Measurements from ENCODE around the gene OCEL1.

Gene OCEL1

GRCh38 chr19:17255150-17255621 lies 29.2 kb downstream of the OCEL1 start:
- H3K9me2 ChIP-seq (replicated peaks; ENCODE audit: control insufficient read depth, low read length): no peaks in the 10 kb centered on the region
- no peaks in the 10 kb centered on the region for H3K27me3 ChIP-seq (ENCODE audit: control insufficient read depth, low read length)
- H3F3A ChIP-seq (ENCODE audit: control insufficient read depth, insufficient read depth): no peaks in the 10 kb centered on the region
- H3K4me3 ChIP-seq (ENCODE audit: low read length): no peak overlapping the region
- no peaks in the 10 kb centered on the region for H3K36me3 ChIP-seq (ENCODE audit: control insufficient read depth, low read length)
- H3K9me3 ChIP-seq (ENCODE audit: control insufficient read depth, insufficient read depth, low read length): no peaks in the 10 kb centered on the region
- no peaks in the 10 kb centered on the region for H3K79me2 ChIP-seq (ENCODE audit: control insufficient read depth, low read length)
- H3K4me2 ChIP-seq (ENCODE audit: low read length): no peak overlapping the region
- H3K4me1 ChIP-seq (ENCODE audit: control insufficient read depth, low read length): no peaks in the 10 kb centered on the region
- no peaks in the 10 kb centered on the region for H4K20me1 ChIP-seq (ENCODE audit: control insufficient read depth, insufficient read depth, low read depth, low read length)
- H3K27ac ChIP-seq (ENCODE audit: low read depth, low read length): no peak overlapping the region
- TF ChIP-seq EZH2phosphoT487 (IDR thresholded peaks at IDR 0.05; ENCODE audit: borderline replicate concordance, low read length): no peak
- TF ChIP-seq CTCF (IDR thresholded peaks at IDR 0.05; ENCODE audit: low read depth, low read length, poor library complexity, severe bottlenecking): no peak

- Histone ChIP-seq H3K27ac (ENCODE audit: low read depth, low read length) (no peak overlapping the region), H3K4me1 (ENCODE audit: control insufficient read depth, low read length) (peaks cover 8% of the 10 kb centered on the region), H3K4me2 (ENCODE audit: low read length) (no peak overlapping the region), H3K9me2 (replicated peaks; ENCODE audit: control insufficient read depth, low read length) (no peaks in the 10 kb centered on the region), H3K27me3 (ENCODE audit: control insufficient read depth, low read length) (no peaks in the 10 kb centered on the region), H3K36me3 (ENCODE audit: control insufficient read depth, low read length) (no peaks in the 10 kb centered on the region), H4K20me1 (ENCODE audit: control insufficient read depth, insufficient read depth, low read depth, low read length) (no peaks in the 10 kb centered on the region), H3K4me3 (ENCODE audit: low read length) (no peak overlapping the region), H3K9me3 (ENCODE audit: control insufficient read depth, insufficient read depth, low read length) (no peaks in the 10 kb centered on the region), H3F3A (ENCODE audit: control insufficient read depth, insufficient read depth) (0 out of 2 replicates have a peak, but pooled peaks cover 2% of the 10 kb centered on the region), H3K79me2 (ENCODE audit: control insufficient read depth, low read length) (no peaks in the 10 kb centered on the region)
- no peak for TF ChIP-seq EZH2phosphoT487 (IDR thresholded peaks at IDR 0.05; ENCODE audit: borderline replicate concordance, low read length)
- TF ChIP-seq CTCF (IDR thresholded peaks at IDR 0.05; ENCODE audit: low read depth, low read length, poor library complexity, severe bottlenecking): no peak
Observed at GRCh38 chr19:17256130-17256529, 30.1 kb downstream of the OCEL1 start.

GRCh38 chr19:17259118-17259780 lies 33.2 kb downstream of the OCEL1 start:
- Histone ChIP-seq H3K9me2 (replicated peaks; ENCODE audit: control insufficient read depth, low read length) (no peaks in the 10 kb centered on the region), H3K36me3 (ENCODE audit: control insufficient read depth, low read length) (no peaks in the 10 kb centered on the region), H3K4me2 (ENCODE audit: low read length) (no peak overlapping the region), H3K4me3 (ENCODE audit: low read length) (no peak overlapping the region), H3F3A (ENCODE audit: control insufficient read depth, insufficient read depth) (peaks cover 11% of the 10 kb centered on the region; the same call in 1 of the 2 replicates), H4K20me1 (ENCODE audit: control insufficient read depth, insufficient read depth, low read depth, low read length) (no peaks in the 10 kb centered on the region), H3K27me3 (ENCODE audit: control insufficient read depth, low read length) (no peaks in the 10 kb centered on the region), H3K79me2 (ENCODE audit: control insufficient read depth, low read length) (no peaks in the 10 kb centered on the region), H3K27ac (ENCODE audit: low read depth, low read length) (no peak overlapping the region), H3K9me3 (ENCODE audit: control insufficient read depth, insufficient read depth, low read length) (no peaks in the 10 kb centered on the region), H3K4me1 (ENCODE audit: control insufficient read depth, low read length) (peaks cover 22% of the 10 kb centered on the region)
- TF ChIP-seq EZH2phosphoT487 (IDR thresholded peaks at IDR 0.05; ENCODE audit: borderline replicate concordance, low read length) (no peak), CTCF (IDR thresholded peaks at IDR 0.05; ENCODE audit: low read depth, low read length, poor library complexity, severe bottlenecking) (no peak)

All from DOHH2 (cell line).